Embryonic facial prominence (tissue), 1 donor: Measurements from ENCODE around the gene KCTD16.

Source experiments
- DNase-seq: peaks from one replicate; pipeline ENCODE4 v3.0.0-alpha.2; 2016; ENCODE audit errors: extremely low spot score

Gene KCTD16

GRCh38 chr5:144284931-144285502 is 114.3 kb downstream of the KCTD16 start:
- DNase-seq = no peak

GRCh38 chr5:144289277-144289676 is 118.6 kb downstream of the KCTD16 start:
- no peak for DNase-seq

GRCh38 chr5:144292029-144292428 is 121.4 kb downstream of the KCTD16 start:
- DNase-seq = no peak

- DNase-seq = no peak
Observed at GRCh38 chr5:144295284-144295683, 124.6 kb downstream of the KCTD16 start.

- DNase-seq = no peak
Observed at GRCh38 chr5:144297081-144297480, 126.4 kb downstream of the KCTD16 start.

GRCh38 chr5:144298658-144299057 is 128.0 kb downstream of the KCTD16 start:
- DNase-seq = no peak

GRCh38 chr5:144304688-144305087 is 134.0 kb downstream of the KCTD16 start:
- no peak for DNase-seq

- no peak for DNase-seq
Observed at GRCh38 chr5:144307736-144308135, 137.1 kb downstream of the KCTD16 start.

GRCh38 chr5:144308174-144308573 is 137.5 kb downstream of the KCTD16 start:
- no peak for DNase-seq

- no peak for DNase-seq
Observed at GRCh38 chr5:144308906-144309670, 138.4 kb downstream of the KCTD16 start.

- DNase-seq = no peak
Observed at GRCh38 chr5:144310621-144311020, 139.9 kb downstream of the KCTD16 start.

GRCh38 chr5:144313147-144313726 is 142.6 kb downstream of the KCTD16 start:
- DNase-seq = no peak

- DNase-seq = no peak
Observed at GRCh38 chr5:144315026-144315425, 144.4 kb downstream of the KCTD16 start.

GRCh38 chr5:144315994-144316634 is 145.4 kb downstream of the KCTD16 start:
- no peak for DNase-seq

GRCh38 chr5:144318011-144318410 is 147.3 kb downstream of the KCTD16 start:
- no peak for DNase-seq

GRCh38 chr5:144318460-144318859 is 147.8 kb downstream of the KCTD16 start:
- DNase-seq = no peak

GRCh38 chr5:144323181-144323580 is 152.5 kb downstream of the KCTD16 start:
- DNase-seq = no peak

GRCh38 chr5:144325532-144325931 is 154.9 kb downstream of the KCTD16 start:
- no peak for DNase-seq

- no peak for DNase-seq
Observed at GRCh38 chr5:144328494-144328893, 157.8 kb downstream of the KCTD16 start.

- no peak for DNase-seq
Observed at GRCh38 chr5:144328980-144329379, 158.3 kb downstream of the KCTD16 start.

GRCh38 chr5:144329681-144330080 is 159.0 kb downstream of the KCTD16 start:
- DNase-seq = no peak

- no peak for DNase-seq
Observed at GRCh38 chr5:144331361-144331760, 160.7 kb downstream of the KCTD16 start.

GRCh38 chr5:144332265-144332664 is 161.6 kb downstream of the KCTD16 start:
- no peak for DNase-seq
